Inflammatory macrophage treated with lipopolysaccharide for 4 hours (primary cell): ENCODE measurements around the gene NAP1L3.

ENCODE experiments used
- DNase-seq: peaks from one replicate; pipeline ENCODE4 v3.0.0-alpha.2; 2020

NAP1L3 gene

DNA sequence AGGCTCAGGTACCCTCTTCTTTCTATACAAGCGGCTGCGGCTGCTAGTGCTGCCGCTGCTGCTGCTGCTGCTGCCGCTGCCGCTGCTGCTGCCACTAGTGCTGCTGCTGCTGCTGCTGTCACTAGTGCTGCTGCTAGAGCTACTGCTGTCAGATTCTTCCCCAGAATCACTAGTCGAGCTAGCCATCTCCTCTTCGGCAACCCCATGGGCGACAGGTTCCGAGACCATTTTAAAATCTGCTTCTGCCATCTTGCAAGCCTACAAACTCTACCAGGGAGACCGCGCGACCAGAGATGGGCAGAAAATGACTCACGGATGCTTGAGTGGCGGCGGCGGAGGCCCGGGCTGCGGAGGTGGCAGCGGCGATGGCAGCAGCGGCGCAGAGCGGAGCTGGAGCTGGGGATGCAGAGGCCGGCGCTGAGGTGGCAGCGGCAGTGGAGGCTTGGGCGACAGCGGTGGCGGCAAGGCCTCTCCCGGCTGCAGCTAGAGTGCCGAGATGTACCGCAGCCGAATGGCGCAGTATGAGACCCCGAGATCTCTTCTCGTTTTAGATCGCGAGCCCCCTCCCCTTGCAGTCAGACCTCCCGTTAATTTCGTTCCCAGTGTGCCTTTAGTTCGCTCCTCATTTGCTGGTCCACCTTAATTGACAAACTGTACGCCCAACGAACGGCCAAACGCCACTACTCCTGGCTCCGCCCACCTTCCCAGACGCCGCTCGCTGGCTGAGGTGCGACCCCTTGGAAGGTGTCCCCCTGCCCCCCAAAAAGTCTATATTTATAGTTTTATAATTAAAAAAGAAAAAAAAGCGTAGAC, at the start of gene NAP1L3:
Gene NAP1L3 (minus strand): TSS at position 523 of the 813 bp plus-strand sequence. CDS start 274 bp downstream, at position 249.
- DNase-seq = peak; percentile 0

- DNase-seq = no peak
These were observed 37.7 kb upstream of the NAP1L3 start for GRCh38 chrX:93711076-93711475.

GRCh38 chrX:93703701-93704100, 30.3 kb upstream of the NAP1L3 start:
- no peak for DNase-seq

- DNase-seq = no peak
These were observed 22.6 kb upstream of the NAP1L3 start for GRCh38 chrX:93695981-93696380.

- DNase-seq = no peak
These were observed 492 bp upstream of the NAP1L3 start, which contains the start of gene FAM133A for GRCh38 chrX:93673869-93674271. Gene FAM133A, plus strand, starts transcription at chrX:93674206. Its CDS starts 35,214 bp downstream, at chrX:93709420.

DNA sequence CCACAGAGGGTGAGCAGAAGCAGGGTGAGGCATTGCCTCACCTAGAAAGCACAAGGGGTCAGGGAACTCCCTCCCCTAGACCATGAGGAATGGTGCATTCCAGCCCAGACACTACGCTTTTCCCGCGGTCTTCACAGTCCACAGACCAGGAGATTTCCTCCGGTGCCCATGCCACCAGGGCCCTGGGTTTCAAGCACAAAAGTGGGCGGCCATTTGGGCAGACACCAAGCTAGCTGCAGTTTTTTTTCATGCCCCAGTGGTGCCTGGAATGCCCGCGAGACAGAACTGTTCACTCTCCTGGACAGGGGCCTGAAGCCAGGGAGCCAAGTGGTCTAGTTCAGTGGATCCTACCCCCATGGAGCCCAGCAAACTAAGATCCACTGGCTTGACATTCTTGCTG, 12.8 kb downstream of the NAP1L3 start:
- no peak for DNase-seq

DNA sequence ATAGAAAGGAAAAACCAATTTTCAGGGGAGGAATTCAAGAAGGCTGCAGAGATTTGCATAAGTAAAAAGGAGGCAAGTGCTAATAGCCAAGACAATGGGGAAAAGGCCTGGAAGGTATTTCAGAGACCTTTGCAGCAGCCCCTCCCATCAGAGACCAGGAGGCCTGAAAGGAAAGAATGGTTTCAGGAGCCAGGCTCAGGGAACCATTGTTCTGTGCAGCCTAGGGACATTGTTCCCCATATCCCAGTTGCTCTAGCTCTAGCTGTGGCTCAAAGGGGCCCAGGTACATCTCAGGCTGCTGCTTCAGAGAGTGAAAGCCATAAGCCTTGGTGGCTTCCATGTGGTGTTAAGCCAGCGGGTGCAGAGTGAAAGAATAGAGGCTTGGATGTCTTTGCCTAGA, 24.0 kb downstream of the NAP1L3 start:
- DNase-seq = no peak

DNA sequence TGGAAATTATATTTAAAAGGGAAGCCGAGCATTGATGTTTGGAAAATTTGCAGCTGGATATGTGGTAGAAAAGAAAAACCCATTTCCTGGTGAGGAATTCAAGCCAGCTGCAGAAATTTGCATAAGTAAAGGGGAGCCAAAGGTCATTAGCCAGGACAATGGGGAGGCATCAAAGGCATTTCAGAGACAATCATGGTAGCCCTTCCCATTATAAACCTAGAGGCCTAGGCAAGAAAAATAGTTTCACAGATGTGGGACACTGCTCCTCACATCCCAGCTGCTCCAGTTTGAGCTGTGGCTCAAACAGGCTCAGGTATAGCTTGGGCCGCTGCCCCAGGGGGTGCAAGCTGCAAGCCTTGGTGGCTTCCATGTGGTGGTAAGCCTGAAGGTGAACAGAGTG, 35.8 kb downstream of the NAP1L3 start:
- no peak for DNase-seq
